ENCODE data around the gene CDH16.
"Not testable (repeated sequence)": the region's sequence is repeated elsewhere in the genome, so short reads cannot be mapped to it uniquely, and the experiment has no call there.

The CDH16 gene

DNA sequence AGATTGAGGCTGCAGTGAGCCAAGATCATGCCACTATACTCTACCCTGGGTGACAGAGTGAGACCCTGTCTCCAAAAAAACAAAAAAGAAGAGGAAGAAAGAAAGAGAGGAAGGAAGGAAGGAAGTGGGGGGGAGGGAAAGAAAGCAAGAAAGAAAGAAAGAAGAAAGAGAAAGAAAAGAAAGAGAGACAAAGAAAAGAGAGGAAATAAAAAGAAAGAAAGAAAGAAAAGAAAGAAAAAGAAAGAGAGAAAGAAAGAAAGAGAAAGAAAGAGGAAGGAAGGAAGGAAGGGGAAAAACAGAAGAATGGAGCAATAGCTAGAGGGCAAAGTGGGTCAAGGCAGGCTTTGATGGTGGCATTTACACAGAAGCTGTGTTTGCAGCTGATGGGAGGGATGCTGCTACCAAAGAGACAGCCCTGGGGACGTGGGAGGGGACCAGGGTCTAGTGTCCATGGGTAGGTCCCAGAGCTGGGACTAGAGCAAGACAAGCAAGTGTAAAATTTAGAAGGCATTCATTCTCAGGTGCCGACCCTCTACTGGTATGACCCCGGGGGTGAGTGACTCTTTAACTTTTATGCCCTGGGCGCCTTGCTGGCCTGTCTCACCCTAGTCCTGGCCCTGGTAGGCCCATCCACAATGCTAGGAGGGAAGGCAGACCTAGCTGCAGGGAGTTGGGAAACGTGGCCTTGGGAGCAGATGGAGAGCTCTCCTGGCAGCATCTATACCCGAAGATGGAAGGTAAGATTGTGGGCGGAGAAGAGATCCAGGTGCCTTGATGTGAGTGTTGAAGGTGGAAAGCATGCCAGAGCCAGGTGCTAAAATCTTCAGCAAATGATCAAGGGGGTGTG is 40.4 kb upstream of the CDH16 start:
- H3K4me3 ChIP-seq (ENCODE audit: low read depth, low read length) = no peak overlapping the region
- TF ChIP-seq, protein P1, sequence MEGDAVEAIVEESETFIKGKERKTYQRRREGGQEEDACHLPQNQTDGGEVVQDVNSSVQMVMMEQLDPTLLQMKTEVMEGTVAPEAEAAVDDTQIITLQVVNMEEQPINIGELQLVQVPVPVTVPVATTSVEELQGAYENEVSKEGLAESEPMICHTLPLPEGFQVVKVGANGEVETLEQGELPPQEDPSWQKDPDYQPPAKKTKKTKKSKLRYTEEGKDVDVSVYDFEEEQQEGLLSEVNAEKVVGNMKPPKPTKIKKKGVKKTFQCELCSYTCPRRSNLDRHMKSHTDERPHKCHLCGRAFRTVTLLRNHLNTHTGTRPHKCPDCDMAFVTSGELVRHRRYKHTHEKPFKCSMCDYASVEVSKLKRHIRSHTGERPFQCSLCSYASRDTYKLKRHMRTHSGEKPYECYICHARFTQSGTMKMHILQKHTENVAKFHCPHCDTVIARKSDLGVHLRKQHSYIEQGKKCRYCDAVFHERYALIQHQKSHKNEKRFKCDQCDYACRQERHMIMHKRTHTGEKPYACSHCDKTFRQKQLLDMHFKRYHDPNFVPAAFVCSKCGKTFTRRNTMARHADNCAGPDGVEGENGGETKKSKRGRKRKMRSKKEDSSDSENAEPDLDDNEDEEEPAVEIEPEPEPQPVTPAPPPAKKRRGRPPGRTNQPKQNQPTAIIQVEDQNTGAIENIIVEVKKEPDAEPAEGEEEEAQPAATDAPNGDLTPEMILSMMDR (IDR thresholded peaks at IDR 0.05; ENCODE audit: low read depth, low read length, missing control alignments) = no peak
- no peak for DNase-seq (ENCODE audit: low read depth)

DNA sequence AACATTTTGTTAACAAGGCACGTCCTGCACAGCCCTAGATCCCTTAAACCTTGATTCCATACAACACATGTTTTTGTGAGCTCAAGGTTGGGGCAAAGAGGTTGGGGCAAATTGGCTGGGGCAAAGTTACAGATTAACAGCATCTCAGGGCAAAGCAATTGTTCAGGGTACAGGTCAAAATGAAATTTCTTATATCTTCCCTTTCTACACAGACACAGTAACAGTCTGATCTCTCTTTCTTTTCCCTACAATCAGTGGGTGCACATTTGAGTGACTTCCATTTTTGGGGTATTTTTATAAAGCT is 37.4 kb upstream of the CDH16 start:
- H3K4me3 ChIP-seq (ENCODE audit: low read depth, low read length); DNase-seq (ENCODE audit: low read depth): not testable (repeated sequence)

DNA sequence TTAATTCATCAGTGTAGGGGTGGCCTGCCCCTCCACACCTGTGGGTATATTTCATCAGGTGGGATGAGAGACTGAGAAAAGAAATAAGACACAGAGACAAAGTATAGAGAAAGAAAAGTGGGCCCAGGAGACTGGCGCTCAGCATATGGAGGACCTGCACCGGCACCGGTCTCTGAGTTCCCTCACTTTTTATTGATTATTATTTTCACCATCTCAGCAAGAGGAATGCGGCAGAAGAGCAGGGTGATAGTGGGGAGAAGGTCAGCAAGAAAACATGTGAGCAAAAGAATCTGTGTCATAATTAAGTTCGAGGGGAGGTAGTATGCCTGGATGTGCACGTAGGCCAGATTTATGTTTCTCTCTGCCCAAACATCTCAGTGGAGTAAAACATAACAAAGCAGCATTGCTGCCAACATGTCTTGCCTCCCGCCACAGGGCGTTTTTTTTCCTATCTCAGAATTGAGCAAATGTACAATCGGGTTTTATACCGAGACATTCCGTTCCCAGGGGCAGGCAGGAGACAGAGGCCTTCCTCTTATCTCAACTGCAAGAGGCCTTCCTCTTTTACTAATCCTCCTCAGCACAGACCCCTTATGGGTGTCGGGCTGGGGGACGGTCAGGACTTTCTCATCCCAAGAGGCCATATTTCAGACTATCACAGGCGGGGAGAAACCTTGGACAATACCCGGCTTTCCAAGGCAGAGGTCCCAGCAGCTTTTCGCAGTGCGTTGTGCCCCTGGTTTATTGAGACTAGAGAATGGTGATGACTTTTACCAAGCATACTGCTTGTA is 36.9 kb upstream of the CDH16 start:
- not testable (repeated sequence) for H3K4me3 ChIP-seq (ENCODE audit: low read depth, low read length); DNase-seq (ENCODE audit: low read depth)

DNA sequence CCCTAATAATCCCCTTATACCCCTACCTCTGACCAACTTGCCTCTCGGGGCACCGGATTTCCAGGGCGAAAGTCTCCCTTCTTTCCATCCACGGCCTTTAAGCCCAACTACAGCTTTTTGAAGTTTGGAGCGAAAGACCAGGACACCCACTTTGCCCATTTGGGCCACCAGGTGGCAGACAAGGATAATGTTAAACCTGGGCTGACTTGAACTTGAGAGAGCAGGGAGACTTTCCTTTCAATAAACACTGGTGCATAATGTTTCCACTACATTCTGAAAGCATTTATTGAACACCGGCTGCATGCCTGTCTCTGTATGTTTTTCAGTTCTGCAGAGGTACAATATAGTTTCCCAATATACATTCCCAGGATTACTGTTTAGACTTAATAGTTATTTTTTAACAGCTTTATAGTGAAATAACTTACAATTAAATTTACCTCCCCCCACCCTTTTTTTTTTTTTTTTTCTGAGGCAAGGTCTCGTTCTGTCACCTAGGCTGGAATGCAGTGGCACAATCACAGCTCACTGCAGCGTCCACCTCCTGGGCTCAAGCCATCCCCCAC is 35.5 kb upstream of the CDH16 start:
- TF ChIP-seq, protein P1 (IDR thresholded peaks at IDR 0.05; ENCODE audit: low read depth, low read length, missing control alignments) = peak; percentile 78
- H3K4me3 ChIP-seq (ENCODE audit: low read depth, low read length) = no peak overlapping the region
- no peak for DNase-seq (ENCODE audit: low read depth)

DNA sequence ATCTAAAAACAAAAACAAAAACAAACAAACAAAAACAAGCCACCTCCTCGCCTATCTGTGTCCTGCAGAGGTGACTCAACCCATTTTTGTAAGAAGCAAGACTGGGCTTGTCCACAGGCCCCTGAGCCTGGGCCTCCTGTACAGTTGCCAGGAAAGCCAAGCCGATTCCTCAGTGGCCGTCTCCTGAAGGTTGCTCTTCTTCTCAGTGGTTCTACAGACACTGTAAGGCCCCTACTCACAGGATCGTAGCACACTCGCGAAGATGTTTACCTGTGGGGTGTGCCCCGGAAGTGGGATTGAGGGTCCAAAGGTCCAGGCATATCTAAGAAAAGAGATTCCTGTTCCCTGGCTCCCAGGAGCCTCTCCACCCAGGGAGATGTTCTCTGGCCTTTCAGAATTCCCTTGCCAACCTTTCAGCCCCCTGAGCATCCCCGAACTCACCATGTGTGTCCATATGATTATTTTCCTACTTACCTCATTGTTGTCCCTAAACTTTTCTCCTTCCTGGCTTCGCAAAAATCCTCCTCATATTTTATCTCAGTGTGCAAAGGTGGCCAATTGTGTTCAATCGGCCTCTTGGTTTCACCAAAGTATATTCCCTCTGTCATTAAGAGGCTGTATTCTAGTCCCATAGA is 34.9 kb upstream of the CDH16 start:
- H3K4me3 ChIP-seq (ENCODE audit: low read depth, low read length) = no peak overlapping the region
- no peak for DNase-seq (ENCODE audit: low read depth)
- TF ChIP-seq, protein P1 (IDR thresholded peaks at IDR 0.05; ENCODE audit: low read depth, low read length, missing control alignments) = no peak

DNA sequence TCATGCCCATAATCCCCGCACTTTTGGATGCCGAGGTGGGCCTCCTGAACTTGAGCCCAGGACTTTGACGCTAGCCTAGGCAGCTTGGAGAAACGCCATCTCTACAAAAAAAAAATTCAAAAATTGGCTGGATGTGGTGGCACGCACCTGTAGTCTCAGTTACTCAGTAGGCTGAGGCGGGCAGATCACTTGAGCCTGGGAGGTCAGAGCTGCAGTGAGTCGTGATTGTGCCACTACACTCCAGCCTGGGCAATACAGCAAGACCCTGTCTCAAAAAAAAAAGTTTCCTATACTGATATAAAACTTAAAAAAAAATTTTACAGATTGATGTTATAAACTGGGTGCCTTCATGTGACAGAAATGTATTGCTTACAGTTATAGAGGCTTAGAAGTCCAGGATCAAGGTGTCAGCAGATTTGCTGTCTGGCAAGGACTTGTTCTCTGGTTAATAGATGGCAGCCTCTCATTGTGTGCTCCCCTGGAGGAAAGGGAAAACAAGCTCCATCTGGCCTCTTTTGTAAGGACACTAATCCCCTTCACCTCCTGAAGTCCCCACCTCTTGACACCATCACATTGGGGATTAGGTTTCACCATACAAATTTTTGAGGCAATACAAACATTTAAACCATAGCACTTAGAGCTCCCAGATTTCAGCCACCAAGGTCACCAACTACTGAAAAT is 33.9 kb upstream of the CDH16 start:
- TF ChIP-seq, protein P1 (IDR thresholded peaks at IDR 0.05; ENCODE audit: low read depth, low read length, missing control alignments) = no peak
- no peak for DNase-seq (ENCODE audit: low read depth)

DNA sequence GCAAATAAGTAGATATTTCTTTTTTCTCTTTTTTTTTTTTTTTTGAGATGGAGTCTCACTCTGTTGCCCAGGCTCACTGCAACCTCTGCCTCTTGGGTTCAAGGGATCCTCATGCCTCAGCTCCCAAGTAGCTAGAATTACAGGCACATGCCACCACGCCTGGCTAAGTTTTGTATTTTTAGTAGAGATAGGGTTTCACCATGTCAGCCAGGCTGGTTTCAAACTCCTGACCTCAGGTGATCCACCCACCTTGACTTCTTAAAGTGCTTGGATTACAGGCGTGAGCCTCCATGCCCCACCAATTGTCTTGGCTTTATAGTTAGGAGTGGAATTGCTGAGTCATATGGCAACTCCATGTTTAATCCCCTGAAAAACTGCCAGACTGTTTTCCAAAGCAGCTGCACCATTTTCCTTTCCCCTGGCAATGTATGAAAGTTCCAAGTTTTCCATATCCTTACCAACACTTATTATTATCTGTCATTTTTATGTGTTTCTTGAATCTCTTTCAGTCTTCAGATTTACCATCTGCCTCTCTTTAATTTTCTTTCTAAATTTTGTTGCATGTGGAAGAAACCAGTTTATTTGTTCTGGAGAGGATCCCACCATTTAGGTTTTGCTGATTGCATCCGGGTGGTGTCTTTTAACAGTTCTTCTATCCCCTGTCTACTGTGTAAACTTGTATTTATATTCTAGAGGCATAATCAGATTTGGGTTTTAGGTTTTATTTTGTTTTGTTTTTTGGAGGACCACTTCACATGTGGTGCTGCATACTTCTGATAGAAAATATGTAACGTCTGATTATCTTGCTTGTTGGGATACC is 32.5 kb upstream of the CDH16 start:
- H3K4me3 ChIP-seq (ENCODE audit: low read depth, low read length) = no peak overlapping the region
- DNase-seq (ENCODE audit: low read depth) = no peak
- TF ChIP-seq, protein P1 (IDR thresholded peaks at IDR 0.05; ENCODE audit: low read depth, low read length, missing control alignments) = no peak

More for the DNA sequence above, 33.9 kb upstream of the CDH16 start:
- no peak overlapping the region for H3K4me3 ChIP-seq (ENCODE audit: low read depth, low read length)
